ENCODE measurements around the gene SLC25A12.

Gene SLC25A12

GRCh38 chr2:171864357-171864985 lies 29.6 kb downstream of the SLC25A12 start:
- H3K27me3 Mint-ChIP-seq (ENCODE audit: low read depth) = no peaks in the 10 kb centered on the region
- peaks cover 11% of the 10 kb centered on the region for H3K36me3 Mint-ChIP-seq (ENCODE audit: low read depth)
- H3K27ac Mint-ChIP-seq = no peak overlapping the region
- no peak overlapping the region for H3K4me3 Mint-ChIP-seq
- no peaks in the 10 kb centered on the region for H3K9me3 Mint-ChIP-seq
- H3K4me1 Mint-ChIP-seq (ENCODE audit: low read depth) = peaks cover 9% of the 10 kb centered on the region

GRCh38 chr2:171862501-171862900 lies 31.5 kb downstream of the SLC25A12 start:
- Mint-ChIP-seq H3K9me3 (no peaks in the 10 kb centered on the region), H3K4me1 (ENCODE audit: low read depth) (peaks cover 8% of the 10 kb centered on the region), H3K27me3 (ENCODE audit: low read depth) (no peaks in the 10 kb centered on the region), H3K27ac (no peak overlapping the region), H3K4me3 (no peak overlapping the region), H3K36me3 (ENCODE audit: low read depth) (peaks cover 12% of the 10 kb centered on the region)

GRCh38 chr2:171858397-171858958 lies 35.6 kb downstream of the SLC25A12 start:
- Mint-ChIP-seq H3K9me3 (no peaks in the 10 kb centered on the region), H3K4me1 (ENCODE audit: low read depth) (peaks cover 2% of the 10 kb centered on the region), H3K4me3 (no peak overlapping the region), H3K27me3 (ENCODE audit: low read depth) (no peaks in the 10 kb centered on the region), H3K27ac (no peak overlapping the region), H3K36me3 (ENCODE audit: low read depth) (peaks cover 23% of the 10 kb centered on the region)

- H3K4me1 Mint-ChIP-seq (ENCODE audit: low read depth) = peaks cover 2% of the 10 kb centered on the region
- no peak overlapping the region for H3K4me3 Mint-ChIP-seq
- no peaks in the 10 kb centered on the region for H3K9me3 Mint-ChIP-seq
- no peak overlapping the region for H3K27ac Mint-ChIP-seq
- H3K27me3 Mint-ChIP-seq (ENCODE audit: low read depth) = no peaks in the 10 kb centered on the region
- peaks cover 25% of the 10 kb centered on the region for H3K36me3 Mint-ChIP-seq (ENCODE audit: low read depth)
Measured at GRCh38 chr2:171855401-171855800, 38.6 kb downstream of the SLC25A12 start.

- peaks cover 26% of the 10 kb centered on the region for H3K36me3 Mint-ChIP-seq (ENCODE audit: low read depth)
- no peaks in the 10 kb centered on the region for H3K9me3 Mint-ChIP-seq
- no peaks in the 10 kb centered on the region for H3K4me1 Mint-ChIP-seq (ENCODE audit: low read depth)
- H3K27ac Mint-ChIP-seq = no peak overlapping the region
- no peak overlapping the region for H3K4me3 Mint-ChIP-seq
- H3K27me3 Mint-ChIP-seq (ENCODE audit: low read depth) = no peaks in the 10 kb centered on the region
Measured at GRCh38 chr2:171852366-171852888, 41.6 kb downstream of the SLC25A12 start.

- Mint-ChIP-seq H3K27me3 (ENCODE audit: low read depth) (no peaks in the 10 kb centered on the region), H3K4me1 (ENCODE audit: low read depth) (no peaks in the 10 kb centered on the region)
Measured at GRCh38 chr2:171847627-171848026, 46.4 kb downstream of the SLC25A12 start.

GRCh38 chr2:171846894-171847293 lies 47.1 kb downstream of the SLC25A12 start:
- Mint-ChIP-seq H3K27me3 (ENCODE audit: low read depth) (no peaks in the 10 kb centered on the region), H3K4me3 (no peak overlapping the region), H3K4me1 (ENCODE audit: low read depth) (no peaks in the 10 kb centered on the region), H3K36me3 (ENCODE audit: low read depth) (peaks cover 12% of the 10 kb centered on the region), H3K9me3 (no peaks in the 10 kb centered on the region), H3K27ac (no peak overlapping the region)

More at GRCh38 chr2:171847627-171848026, 46.4 kb downstream of the SLC25A12 start:
- Mint-ChIP-seq H3K27ac (no peak overlapping the region), H3K4me3 (no peak overlapping the region), H3K36me3 (ENCODE audit: low read depth) (peaks cover 12% of the 10 kb centered on the region), H3K9me3 (no peaks in the 10 kb centered on the region)

GRCh38 chr2:171841996-171842395 lies 52.0 kb downstream of the SLC25A12 start:
- H3K27me3 Mint-ChIP-seq (ENCODE audit: low read depth) = no peaks in the 10 kb centered on the region
- peaks cover 36% of the 10 kb centered on the region for H3K36me3 Mint-ChIP-seq (ENCODE audit: low read depth)
- no peaks in the 10 kb centered on the region for H3K9me3 Mint-ChIP-seq

GRCh38 chr2:171837736-171838135 lies 56.3 kb downstream of the SLC25A12 start:
- Mint-ChIP-seq H3K4me3 (no peak overlapping the region), H3K27ac (no peak overlapping the region), H3K4me1 (ENCODE audit: low read depth) (peaks cover 1% of the 10 kb centered on the region), H3K36me3 (ENCODE audit: low read depth) (peaks cover 67% of the 10 kb centered on the region), H3K9me3 (peaks cover 11% of the 10 kb centered on the region), H3K27me3 (ENCODE audit: low read depth) (no peaks in the 10 kb centered on the region)

More at GRCh38 chr2:171841996-171842395, 52.0 kb downstream of the SLC25A12 start:
- H3K27ac Mint-ChIP-seq = no peak overlapping the region
- H3K4me1 Mint-ChIP-seq (ENCODE audit: low read depth) = peaks cover 1% of the 10 kb centered on the region
- H3K4me3 Mint-ChIP-seq = no peak overlapping the region

- no peaks in the 10 kb centered on the region for H3K27me3 Mint-ChIP-seq (ENCODE audit: low read depth)
- peaks cover 1% of the 10 kb centered on the region for H3K4me1 Mint-ChIP-seq (ENCODE audit: low read depth)
- no peak overlapping the region for H3K4me3 Mint-ChIP-seq
- H3K27ac Mint-ChIP-seq = no peak overlapping the region
- H3K36me3 Mint-ChIP-seq (ENCODE audit: low read depth) = peaks cover 75% of the 10 kb centered on the region
- H3K9me3 Mint-ChIP-seq = peaks cover 23% of the 10 kb centered on the region
Measured at GRCh38 chr2:171836146-171836910, 57.7 kb downstream of the SLC25A12 start.

GRCh38 chr2:171835386-171835785 lies 58.7 kb downstream of the SLC25A12 start:
- Mint-ChIP-seq H3K36me3 (ENCODE audit: low read depth) (peaks cover 78% of the 10 kb centered on the region), H3K27ac (no peak overlapping the region), H3K27me3 (ENCODE audit: low read depth) (no peaks in the 10 kb centered on the region), H3K4me3 (no peak overlapping the region), H3K4me1 (ENCODE audit: low read depth) (peaks cover under 1% of the 10 kb centered on the region), H3K9me3 (peaks cover 26% of the 10 kb centered on the region)

- Mint-ChIP-seq H3K4me3 (no peak overlapping the region), H3K27ac (no peak overlapping the region), H3K9me3 (peaks cover 26% of the 10 kb centered on the region), H3K4me1 (ENCODE audit: low read depth) (no peaks in the 10 kb centered on the region), H3K36me3 (ENCODE audit: low read depth) (peaks cover 80% of the 10 kb centered on the region), H3K27me3 (ENCODE audit: low read depth) (no peaks in the 10 kb centered on the region)
Measured at GRCh38 chr2:171834286-171834685, 59.8 kb downstream of the SLC25A12 start.

GRCh38 chr2:171832489-171832888 lies 61.6 kb downstream of the SLC25A12 start:
- H3K4me3 Mint-ChIP-seq = no peak overlapping the region
- H3K4me1 Mint-ChIP-seq (ENCODE audit: low read depth) = no peaks in the 10 kb centered on the region
- H3K27ac Mint-ChIP-seq = no peak overlapping the region
- H3K36me3 Mint-ChIP-seq (ENCODE audit: low read depth) = peaks cover 80% of the 10 kb centered on the region
- no peaks in the 10 kb centered on the region for H3K27me3 Mint-ChIP-seq (ENCODE audit: low read depth)
- peaks cover 26% of the 10 kb centered on the region for H3K9me3 Mint-ChIP-seq

- Mint-ChIP-seq H3K36me3 (ENCODE audit: low read depth) (peaks cover 70% of the 10 kb centered on the region), H3K4me1 (ENCODE audit: low read depth) (peaks cover 2% of the 10 kb centered on the region), H3K27me3 (ENCODE audit: low read depth) (no peaks in the 10 kb centered on the region), H3K9me3 (peaks cover 26% of the 10 kb centered on the region), H3K27ac (no peak overlapping the region), H3K4me3 (no peak overlapping the region)
Measured at GRCh38 chr2:171830039-171830438, 64.0 kb downstream of the SLC25A12 start.

- H3K27ac Mint-ChIP-seq = no peak overlapping the region
- H3K9me3 Mint-ChIP-seq = no peaks in the 10 kb centered on the region
- peaks cover 2% of the 10 kb centered on the region for H3K4me1 Mint-ChIP-seq (ENCODE audit: low read depth)
- H3K27me3 Mint-ChIP-seq (ENCODE audit: low read depth) = no peaks in the 10 kb centered on the region
- peaks cover 27% of the 10 kb centered on the region for H3K36me3 Mint-ChIP-seq (ENCODE audit: low read depth)
- no peak overlapping the region for H3K4me3 Mint-ChIP-seq
Measured at GRCh38 chr2:171824086-171824485, 70.0 kb downstream of the SLC25A12 start.
